Measurements from ENCODE around the gene CAMK1D.

- TF ChIP-seq EZH2 (optimal IDR thresholded peaks at IDR 0.05; ENCODE audit: low read depth, low read length) = no peak
- TF ChIP-seq CTCF (IDR thresholded peaks at IDR 0.05; ENCODE audit: low read length) = no peak
Observed at GRCh38 chr10:12327476-12327875, 21.9 kb upstream of the CAMK1D start.
